Stimulated activated CD4-positive, alpha-beta T cell treated with anti-CD3 and anti-CD28 coated beads, Interleukin-4, amount 100 ng/mL, for 4 hours (primary cell): ENCODE results near the gene STK32A.
"Not testable (repeated sequence)": the region's sequence is repeated elsewhere in the genome, so short reads cannot be mapped to it uniquely, and the experiment has no call there.

ENCODE experiments used
- DNase-seq, 2 experiments: peaks; one replicate each; pipeline ENCODE4 v3.0.0-alpha.2; 2020

Gene STK32A

DNA sequence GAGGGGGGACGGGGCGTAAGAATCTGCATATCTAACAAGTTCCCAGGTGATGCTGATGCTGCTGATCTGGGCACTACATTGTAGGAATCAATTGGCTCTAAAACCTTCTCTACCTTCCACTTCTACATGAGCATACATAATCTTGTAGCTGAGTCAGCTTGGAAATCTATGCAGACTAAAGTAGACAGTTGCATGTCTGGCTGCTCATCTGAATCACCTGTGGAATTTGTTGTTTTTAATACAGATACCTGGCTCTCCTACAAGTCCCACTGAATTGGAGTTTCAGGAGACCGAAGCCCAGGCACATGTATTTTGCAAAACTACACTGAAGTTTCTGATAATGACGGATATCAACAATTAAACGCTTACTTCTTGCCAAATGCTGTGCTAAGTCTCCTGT, 113.6 kb downstream of the STK32A start:
- DNase-seq: no peak

DNA sequence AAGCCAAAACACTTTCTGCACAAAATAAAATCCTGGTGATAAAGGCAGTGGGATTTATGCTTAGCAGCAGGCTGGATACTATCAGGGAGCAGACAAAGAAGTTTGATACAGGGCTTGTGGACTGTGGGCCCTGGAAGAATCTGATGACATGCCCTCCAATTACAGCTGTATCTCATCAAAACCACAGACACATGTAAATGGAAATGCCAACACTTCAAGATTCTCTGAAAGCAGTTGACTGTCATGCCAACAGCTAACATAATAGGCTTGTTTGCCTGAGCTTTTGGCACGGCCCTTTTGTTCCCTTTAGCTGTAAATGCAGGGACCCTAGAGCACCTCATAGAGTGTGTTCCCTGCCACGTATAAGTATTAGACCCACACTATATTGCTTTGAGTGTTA, 114.4 kb downstream of the STK32A start:
- DNase-seq: no peak

DNA sequence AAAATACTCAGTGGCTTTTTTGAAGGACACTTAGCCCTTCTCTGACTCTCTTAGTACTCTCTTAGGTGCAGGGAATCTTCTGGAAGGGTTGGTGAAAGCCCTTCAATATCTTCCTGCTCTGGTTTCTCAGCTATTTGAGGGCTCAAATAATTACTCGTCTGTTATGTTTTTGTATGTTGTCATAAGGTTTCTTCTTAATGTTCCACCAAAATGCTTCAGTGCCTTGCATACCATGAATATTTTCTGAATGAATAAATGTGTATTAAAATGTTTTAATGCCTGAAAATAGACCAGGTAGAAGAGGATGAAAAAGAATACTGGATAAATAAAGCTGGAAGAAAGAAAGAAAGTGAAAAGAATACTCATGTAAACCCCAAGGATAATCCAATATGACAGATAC, 124.3 kb downstream of the STK32A start:
- no peak for DNase-seq

DNA sequence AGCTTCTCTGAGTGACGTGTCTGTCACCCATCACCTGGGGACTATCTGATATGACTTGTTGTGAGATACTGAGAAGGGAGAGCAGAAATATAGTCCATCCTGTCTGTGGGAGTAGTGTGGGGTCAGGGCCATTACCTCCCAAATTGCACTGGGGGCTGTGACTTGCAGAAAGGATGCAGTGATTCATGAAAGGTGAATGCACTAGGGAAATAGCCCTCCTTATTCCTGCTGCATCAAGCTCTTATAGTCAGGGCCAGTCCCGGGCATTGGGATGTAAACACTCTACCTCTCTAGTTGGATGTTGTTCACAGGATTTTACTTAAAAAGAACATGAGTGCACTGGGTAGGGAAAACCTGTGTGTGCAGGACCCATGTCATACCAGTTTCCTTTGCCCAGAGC, 124.8 kb downstream of the STK32A start:
- no peak for DNase-seq

DNA sequence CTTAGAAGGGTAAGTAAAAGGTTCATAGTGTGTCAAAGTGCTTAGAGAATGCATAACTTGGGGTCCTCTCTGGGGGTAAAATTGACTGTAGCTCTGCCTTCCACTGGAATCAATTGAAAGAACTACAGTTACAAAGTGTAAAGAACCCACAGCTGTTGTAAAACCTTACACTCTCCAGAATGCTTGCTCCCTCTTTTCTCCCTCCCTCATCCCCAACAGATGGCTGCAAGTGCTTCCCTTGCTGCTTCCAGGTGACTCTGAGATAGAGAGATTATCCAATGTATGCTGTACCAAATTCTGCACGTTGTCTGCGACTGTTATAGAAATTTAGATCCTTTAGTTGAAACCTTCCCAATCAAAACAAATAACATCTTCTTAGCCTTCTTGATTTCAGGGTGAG, 126.0 kb downstream of the STK32A start:
- DNase-seq: no peak

DNA sequence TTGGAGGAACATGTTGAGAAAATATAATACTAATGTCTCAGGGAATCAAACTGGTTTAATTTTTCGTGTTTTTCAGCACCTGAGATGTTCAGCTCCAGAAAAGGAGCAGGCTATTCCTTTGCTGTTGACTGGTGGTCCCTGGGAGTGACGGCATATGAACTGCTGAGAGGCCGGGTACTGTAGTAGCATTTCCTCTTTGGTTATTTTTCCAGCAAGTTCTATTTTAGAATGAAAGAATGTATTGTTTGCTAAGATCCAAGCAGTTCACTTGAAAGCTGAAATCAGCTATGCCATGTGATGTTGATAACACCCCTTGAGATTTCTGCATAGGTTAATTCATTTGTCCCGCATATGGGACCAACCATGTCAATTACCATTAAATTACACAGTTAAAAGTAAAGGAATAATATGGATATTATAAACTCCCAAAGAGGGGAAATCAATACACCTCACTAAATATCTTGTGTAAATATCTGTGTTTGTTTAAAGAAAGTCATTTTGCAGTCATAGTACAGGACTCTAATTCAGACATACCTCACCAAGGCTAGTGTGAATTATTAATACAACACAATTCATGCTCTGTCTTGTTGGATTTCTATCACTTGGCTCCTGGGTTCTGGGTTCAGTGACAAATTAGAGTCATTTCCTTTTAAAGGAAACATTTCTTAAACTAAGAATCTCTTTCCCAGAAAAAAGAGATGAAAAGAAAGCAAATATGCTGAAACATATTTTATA, 126.8 kb downstream of the STK32A start:
- no peak for DNase-seq

DNA sequence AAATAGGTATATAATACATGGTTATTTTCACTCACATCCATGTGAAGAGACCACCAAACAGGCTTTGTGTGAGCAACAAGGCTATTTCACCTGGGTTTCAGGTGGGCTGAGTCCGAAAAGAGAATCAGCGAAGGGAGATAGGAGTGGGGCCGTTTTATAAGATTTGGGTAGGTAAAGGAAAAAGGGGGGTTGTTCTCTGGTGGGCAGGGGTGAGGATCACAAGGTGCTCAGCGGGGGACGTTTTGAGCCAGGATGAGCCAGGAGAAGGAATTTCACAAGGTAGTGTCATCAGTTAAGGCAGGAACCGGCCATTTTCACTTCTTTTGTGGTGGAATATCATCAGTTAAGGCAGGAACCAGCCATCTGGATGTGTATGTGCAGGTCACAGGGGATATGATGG, 132.6 kb downstream of the STK32A start:
- not testable (repeated sequence) for DNase-seq

DNA sequence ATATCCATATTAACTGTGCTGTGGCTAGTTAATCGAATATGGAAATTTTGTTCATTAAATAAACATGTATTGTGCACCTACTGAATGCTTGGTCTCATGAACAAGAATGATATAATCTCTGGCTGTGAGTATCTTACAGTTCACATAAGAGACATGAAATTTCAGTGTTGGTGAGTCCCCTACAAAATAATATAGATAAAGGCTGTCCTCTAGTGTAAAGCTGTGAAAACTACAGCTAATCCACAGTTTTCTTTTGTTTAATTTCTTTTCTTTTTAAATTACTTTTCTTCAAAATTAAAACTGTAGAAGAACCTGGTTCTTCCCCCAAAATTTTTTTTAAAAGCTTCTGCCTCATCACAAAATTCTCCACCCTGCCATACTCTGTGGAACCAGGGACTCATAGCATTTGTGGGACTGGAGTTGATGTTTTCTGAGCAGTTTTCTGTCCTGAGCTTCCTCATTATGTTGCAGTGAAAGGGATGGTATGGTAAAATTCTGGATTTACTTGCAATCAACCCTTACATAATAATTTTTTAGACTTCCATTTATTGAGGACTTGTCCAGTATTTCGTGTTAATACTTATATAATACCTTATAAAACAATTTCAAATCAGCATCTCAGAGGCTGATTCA, 135.0 kb downstream of the STK32A start:
- no peak for DNase-seq

DNA sequence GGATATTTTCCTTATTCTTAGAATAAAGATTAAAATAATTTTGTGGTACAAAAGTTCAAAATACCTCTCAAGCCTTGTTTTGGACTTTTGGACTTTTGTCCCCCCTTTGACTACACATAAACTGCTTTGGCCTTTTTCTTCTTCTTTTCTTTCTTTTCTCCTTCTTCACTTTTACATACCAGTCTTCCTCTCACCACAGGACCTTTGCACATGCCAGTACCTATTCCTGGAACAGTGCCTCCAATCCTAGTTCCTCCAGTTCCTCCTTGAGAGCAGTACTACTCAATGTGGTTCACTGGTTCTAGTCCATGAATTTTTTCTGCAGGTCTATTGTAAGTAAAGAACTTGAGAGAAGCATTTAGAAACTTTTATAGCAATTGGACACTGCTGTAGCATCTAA, 136.5 kb downstream of the STK32A start:
- no peak for DNase-seq

DNA sequence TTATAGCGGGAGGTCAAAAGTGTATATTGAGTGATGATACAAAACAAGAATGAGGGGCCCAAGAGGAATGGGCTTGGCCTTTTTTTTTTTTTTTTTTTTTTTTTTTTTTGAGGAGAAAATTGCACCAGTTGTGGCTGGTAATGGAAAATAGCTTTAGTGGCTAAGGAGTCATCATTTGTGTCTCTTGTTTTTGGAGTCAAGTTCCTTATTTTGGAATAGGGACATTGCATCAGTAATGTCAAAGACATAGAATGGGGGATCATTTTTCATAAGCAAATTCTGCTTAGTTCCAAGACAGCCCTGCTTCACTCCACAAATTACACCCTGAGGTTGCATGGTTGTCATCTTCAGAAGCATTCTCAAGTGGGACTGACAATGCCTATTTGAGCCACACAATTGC, 137.4 kb downstream of the STK32A start:
- DNase-seq: no peak

DNA sequence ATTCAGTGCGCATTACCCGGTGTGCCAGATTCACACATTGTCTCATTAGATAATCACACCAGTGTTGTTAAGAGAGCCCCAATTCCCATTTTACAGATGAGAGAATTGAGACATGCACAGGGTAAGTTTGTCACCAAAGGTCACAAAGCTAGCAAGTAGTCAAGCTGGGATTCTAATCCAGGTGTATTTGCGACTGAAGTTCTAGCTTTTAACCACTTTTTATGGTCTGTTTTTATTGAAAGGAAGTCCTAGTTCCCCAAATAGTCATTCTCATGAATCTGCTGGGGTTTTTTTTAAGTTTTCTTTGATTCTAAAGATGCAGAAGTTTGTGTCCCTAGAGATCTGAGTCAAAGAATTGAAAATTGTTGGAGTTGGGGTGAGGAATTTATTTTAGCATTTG, 138.5 kb downstream of the STK32A start:
- no peak for DNase-seq

DNA sequence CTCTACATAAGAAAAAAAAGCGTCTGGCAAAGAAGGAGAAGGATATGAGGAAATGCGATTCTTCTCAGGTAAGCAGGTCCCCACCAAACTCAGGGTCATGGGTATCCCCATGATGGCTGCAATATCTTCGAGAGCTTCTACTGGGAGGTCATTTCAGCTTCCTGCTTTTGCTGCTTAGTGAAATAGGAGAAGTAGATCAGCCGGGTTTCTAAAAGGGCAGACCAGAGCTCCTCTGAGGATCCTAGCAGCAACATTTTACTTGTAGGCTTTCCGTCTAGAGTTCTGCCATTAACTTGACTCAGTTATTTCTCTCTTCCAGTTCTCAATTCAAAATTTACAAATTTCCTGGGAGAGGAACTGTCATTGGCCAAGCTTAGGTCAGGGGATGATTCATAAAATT, 140.3 kb downstream of the STK32A start:
- no peak for DNase-seq

DNA sequence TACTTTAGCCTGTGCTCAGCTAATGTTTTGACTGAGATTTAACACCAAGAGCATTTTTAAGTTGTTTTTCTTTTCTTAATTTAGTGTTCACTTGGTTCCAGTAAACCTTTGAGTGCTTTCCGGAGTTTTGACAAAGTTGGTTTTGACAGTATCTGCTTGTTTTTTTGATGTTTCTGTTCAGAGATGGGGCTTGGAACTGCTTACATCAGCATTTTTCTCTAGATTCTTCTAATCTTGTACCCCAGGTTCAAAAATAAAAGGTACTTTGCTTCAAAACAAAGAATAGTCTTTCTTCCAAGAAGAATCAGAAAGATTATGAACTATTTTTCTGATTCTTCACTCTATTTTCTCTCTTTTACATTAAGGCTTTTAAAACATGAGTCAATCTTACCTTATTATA, 142.9 kb downstream of the STK32A start:
- no peak for DNase-seq

DNA sequence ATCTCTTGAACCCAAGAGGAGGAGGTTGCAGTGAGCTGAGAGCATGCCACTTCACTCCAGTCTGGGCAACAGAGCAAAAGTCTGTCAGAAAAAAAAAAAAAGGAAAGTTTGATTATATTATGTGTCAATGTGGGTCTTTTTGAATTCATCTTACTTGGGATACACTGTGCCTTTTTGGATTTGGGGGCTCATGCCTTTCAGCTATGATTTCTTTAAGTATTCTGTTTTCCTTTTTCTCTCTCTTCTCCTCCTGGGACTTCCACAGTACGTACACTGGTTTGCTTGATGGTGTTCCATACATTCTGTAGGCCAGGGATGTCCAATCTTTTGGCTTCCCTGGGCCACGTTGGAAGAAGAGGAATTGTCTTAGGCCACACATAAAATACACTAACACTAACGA, 146.7 kb downstream of the STK32A start:
- no peak for DNase-seq

DNA sequence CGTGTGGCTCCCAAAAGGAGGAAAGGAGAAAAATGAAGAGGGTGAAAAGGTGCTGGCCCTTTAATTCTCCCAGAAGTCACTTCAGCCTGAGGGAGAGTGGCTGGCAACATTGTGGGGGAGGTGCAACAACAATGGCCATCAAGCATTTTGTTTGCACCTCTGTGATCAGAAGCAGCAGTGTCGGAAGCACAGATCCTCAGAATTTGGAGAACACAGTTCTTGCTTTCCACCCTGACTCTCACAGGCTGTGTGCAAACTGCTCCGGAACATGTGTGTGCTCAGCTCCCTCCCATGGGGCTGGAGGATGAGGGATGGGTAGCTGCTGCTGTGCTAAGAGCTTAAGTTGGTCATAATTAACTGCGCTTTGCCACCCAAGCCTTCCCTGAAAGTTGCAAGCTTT, 147.9 kb downstream of the STK32A start:
- DNase-seq: no peak

DNA sequence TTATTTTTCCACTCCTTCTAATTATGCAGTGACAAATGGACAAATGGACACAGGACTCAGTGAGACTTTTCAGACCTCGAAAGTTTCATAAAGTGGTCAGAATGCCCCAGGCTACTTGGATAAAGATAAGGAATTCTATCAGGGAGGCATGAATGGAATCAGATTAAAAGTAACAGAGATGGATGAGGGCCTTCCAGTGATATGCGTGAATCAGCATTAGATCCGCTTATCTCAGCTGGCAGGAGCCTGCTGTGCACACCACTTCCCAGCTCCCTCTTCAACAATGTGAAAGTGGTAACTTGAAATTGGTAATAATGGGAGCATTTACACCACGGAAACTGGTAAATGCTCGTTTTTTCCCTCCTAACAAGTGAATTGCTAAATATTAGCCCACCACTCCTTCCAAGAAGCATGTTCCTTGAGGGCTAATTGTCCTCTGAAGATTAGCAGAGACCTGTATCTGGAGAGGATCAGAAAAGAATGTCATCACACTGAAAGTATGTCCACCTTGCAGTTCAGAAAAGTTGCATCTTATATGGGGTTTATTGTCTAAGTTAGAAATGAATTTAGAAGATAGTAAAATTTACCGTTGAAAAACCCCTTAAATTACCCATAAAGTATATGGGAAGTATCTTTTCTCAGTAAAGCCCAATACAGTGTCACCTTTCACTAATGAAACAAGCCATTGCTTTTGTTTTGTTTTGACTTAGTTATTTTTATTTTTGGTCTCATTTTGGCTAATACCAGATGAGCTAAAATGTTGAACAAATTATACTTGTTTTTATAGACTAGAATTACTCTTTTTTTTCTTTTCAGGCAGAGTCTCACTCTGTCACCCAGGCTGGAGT, 149.7 kb downstream of the STK32A start:
- no peak for DNase-seq

DNA sequence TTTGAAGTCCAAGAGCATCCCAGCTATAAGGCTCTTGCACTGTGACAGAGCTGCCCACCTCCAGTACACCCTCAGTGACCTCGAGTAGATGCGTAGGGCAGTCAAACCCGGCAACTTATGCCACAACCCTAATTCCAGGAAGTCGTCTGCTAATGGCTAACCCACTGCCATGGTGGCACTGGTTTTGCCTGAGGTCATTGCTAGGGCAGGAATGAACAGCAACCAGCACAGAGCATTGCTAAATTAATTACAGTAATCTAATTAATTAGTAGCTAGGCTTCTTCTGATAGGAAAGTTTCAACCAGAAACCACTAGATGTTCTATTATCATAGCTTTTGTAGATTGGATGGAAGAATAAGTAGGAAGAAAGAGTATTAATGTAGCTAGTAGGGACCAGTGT, 152.3 kb downstream of the STK32A start:
- no peak for DNase-seq

DNA sequence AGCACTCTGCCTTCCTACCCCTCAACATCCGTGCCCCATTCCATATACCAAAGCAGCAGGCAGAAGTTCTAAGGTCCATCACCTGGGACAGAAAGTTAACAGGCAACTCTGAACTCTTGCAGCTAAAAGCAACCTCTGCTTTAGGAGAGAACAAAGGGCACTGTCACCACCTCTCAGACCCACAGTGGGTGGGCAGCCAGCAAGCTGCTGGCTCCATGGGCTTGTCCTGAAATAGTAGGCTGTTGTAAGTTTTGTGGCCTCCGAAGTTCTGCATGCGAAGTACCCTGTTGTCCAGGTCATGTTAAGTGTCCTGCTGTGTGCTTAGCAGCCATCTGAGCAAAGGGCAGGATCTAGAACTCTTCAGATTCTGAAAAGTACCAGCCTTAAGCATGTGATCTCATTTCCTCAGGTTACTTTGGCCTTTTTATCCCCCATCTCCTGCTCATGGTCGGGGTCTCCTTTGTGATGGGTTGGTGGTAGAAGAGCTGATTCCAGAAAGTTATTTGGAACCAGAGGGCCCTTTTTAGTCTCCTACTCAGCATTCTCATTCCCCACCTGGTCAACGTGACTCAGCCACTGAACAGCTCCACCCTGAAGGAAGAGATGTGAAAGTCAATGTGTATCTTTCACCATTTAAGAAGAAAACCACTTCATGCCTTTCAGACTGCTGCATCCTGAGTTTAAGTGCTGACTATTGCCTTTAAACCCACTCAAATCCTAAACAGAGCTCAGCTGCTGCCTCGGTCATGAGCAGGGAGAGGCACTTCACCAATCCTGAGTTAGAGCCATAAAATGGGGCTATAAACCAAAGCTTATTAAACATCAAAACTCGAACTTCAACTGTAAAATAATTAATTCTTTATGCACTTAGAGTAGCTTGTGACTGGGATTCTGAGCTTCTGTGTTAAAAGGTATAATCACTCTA, 153.6 kb downstream of the STK32A start:
- DNase-seq: no peak

DNA sequence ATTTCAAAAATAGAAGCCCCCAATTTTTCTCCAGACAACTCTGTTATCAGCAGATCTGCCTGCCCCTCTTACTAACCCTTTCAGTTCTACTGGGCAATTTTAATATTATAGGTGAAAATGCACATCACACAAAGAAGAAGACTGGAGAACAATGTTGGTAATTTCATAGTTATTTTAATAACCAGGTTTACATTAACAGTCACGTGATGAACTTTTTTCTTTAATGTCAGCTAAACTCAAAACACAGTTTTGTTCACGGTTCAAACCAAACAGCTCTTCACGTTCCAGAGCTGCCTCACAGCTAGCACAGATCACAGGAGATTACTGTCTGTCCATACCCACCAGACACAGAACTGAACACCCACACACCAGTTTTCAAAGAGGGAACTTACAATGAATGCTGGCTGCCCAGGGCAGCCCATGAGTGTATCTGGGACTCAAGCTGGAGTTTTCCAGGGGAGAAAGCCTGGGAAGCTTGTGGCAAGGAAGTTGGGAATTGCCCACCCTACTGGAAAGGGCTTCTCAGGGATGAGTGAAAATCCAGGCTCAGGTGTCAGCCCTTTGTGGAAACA, 155.9 kb downstream of the STK32A start:
- no peak for DNase-seq

DNA sequence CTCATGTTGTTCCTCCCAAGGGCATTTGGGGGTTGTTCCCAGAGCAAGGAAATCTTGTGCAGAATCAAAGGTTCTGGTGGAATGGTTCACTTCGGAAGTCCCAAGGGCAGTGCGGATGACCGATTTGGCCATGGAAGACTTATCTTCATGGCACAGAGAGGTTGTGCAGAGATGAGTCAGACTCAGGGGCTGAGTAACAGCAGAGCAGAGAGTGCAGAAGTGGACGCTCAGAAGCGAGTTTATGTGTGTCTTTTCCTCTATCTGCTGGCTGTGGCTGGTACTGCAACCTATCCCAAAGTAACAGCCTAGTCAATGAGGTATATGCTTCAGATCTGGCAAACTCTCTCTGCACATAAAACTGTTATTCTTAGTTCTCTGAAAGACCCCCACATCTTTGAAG, 157.0 kb downstream of the STK32A start:
- no peak for DNase-seq

DNA sequence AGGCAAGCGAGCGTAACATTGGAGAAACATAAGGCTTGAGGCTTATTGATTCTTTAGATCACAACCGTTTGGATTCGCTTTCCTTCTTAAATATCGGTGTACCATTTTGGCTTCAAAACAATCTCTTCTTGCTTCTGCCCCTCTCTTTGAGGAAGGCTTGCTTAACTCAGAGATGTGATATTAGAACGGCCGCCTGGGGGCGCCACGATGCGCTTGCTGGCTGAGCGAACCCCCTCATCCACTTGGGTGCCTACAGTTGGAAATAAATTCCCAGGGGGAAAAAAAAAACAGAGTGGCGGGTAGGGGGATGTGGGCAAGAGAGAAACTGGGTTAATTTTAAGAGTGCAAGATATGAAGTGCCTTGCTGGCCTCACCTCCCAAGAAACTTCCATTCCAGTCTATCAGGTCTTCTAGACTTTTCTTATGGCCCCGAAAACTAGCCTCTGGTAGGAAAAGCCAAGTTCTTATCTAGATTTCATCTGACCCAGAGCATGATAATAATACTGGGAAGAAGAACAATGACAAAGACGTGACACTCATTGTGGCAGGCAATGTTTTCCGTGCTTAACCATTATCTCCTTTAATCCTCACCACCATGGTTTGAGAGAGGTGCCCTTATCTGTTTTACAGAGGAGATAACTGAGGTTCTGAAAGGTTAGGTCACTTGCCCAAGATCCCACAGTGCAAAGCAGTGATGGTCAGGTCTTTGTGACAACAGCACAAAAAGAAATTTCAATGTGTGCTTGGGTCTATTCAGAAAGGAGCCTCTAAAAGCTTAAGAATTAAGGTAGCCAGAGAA, 159.2 kb downstream of the STK32A start:
- DNase-seq: no peak
